Lung (tissue), 12 donors: Measurements from ENCODE around the gene MVB12B. TPM values are rescaled to one million over a fixed set of nuclear protein-coding genes. Genes with fewer than 3 reads are reported as not detected.

Experiments
- ATAC-seq: fragments of 200-7000 bp; cut with Tn5 transposase; one replicate; pipeline ENCODE4 v1.9.1; 2020; ENCODE audit warnings: moderate number of reproducible peaks; ENCODE audit not compliant: insufficient read depth, low FRiP score
- DNase-seq, 3 donors: peaks; one replicate each; pipeline ENCODE4 v3.0.0-alpha.2; 2013 to 2017
- H3K27ac ChIP-seq, 2 donors: one replicate each; pipeline ENCODE4 v1.5.1; 2013; ENCODE audit warnings: mild to moderate bottlenecking in 2 of 2, moderate library complexity in 2 of 2, control low read depth in 1 of 2, inconsistent platforms in 1 of 2, low read depth in 1 of 2, low read length in 1 of 2
- H3K27me3 ChIP-seq, 3 donors: one replicate each; pipeline ENCODE4 v1.5.1; 2013; ENCODE audit warnings: low read length in 2 of 3; ENCODE audit not compliant: control insufficient read depth in 3 of 3, insufficient read depth in 3 of 3
- H3K36me3 ChIP-seq, 4 donors: one replicate each; pipeline ENCODE4 v1.5.1; 2013; ENCODE audit warnings: low read length in 4 of 4, mild to moderate bottlenecking in 1 of 4, moderate library complexity in 1 of 4; ENCODE audit not compliant: control insufficient read depth in 4 of 4, insufficient read depth in 4 of 4
- H3K4me1 ChIP-seq, 5 donors: one replicate each; pipeline ENCODE4 v1.5.1; 2013; ENCODE audit warnings: low read length in 5 of 5, mild to moderate bottlenecking in 2 of 5, moderate library complexity in 1 of 5; ENCODE audit not compliant: control insufficient read depth in 5 of 5, insufficient read depth in 5 of 5
- H3K4me3 ChIP-seq: one replicate; pipeline ENCODE4 v1.5.1; 2013; ENCODE audit warnings: mild to moderate bottlenecking, control low read depth, moderate library complexity
- H3K9ac ChIP-seq, 2 donors: one replicate each; pipeline ENCODE4 v1.5.1; 2013; ENCODE audit warnings: low read length in 2 of 2, control low read depth in 1 of 2; ENCODE audit not compliant: insufficient read depth in 1 of 2
- H3K9me3 ChIP-seq, 4 donors: one replicate each; pipeline ENCODE4 v1.5.1; 2013; ENCODE audit warnings: low read length in 3 of 4, mild to moderate bottlenecking in 1 of 4, moderate library complexity in 1 of 4; ENCODE audit not compliant: control insufficient read depth in 4 of 4, insufficient read depth in 3 of 4
- WGBS, 2 donors: extraction: QIAGEN DNeasy Blood & Tissue Kit; methylation state at CpG; one replicate each; pipeline ENCODE4 v1.1.7; 2013; 5-methylcytosine and 5-hydroxymethylcytosine counted together
- polyA plus RNA-seq, 2 donors: library from polyadenylated mRNA; stranded (reverse); fragments of 200-250 nt; gene quantifications; one replicate each; pipeline ENCODE4 v1.2.1, GENCODE V29; 2013
- total RNA-seq, 2 donors: library from RNA; depleted of rRNA in 1 of 2; stranded (reverse); fragments of >200 nt in 1 of 2; gene quantifications; one replicate each; pipeline ENCODE4 v1.2.1, GENCODE V29; 2014 to 2021
- TF ChIP-seq, protein P1 (sequence below): IDR thresholded peaks from 2 replicates; pipeline ENCODE4 v1.5.1; 2012; ENCODE audit warnings: mild to moderate bottlenecking; ENCODE audit errors: control extremely low read depth, extremely low read depth
- donor health status: control.
- donor health status: control.
- donor health status: Bipolar disorder and iron deficiency.
- donor health status: healthy.
- donor health status: DM: yes; HTN: yes; CAD: no.

The MVB12B gene
- total and polyA plus RNA-seq, 4 donors, result 9.5 to 33.6 (median 16.5) TPM

DNA sequence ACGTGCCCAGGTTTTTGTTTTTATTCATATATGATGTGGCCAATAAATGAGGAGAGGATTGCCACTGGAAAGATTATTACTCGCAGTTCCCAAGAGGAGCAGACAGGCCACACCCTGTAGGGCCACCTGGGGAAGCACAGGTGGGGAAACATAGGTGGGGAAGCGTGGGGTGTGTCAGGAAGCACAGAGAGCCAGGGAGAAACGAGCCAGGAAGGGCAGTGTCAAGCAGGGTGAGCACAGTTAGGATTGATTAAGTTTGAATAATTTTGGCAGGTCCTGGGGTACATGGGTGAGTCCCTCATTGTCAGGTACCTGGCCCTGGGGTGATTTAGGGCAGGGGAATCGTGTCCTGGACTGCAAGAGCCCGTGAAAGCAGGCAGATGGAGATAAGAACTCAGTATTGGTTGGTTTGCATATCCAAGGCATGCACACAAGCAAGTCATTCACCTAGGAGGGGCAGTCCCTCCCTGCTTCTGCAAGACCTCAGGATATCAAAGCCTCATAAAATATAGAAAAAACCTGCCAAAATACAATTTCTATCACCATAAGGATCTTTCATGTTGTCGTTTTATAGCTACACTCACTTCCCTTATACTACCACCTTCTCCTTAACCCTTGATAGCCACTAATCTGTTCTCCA, 22.4 kb downstream of the MVB12B start:
- no peak for ATAC-seq
- 45 to 46% methylated on average over 7 of the region's 7 CpGs for WGBS, 2 donors
- no peak for DNase-seq

GRCh38 chr9:126354887-126355770, 28.5 kb downstream of the MVB12B start:
- TF ChIP-seq, protein P1, sequence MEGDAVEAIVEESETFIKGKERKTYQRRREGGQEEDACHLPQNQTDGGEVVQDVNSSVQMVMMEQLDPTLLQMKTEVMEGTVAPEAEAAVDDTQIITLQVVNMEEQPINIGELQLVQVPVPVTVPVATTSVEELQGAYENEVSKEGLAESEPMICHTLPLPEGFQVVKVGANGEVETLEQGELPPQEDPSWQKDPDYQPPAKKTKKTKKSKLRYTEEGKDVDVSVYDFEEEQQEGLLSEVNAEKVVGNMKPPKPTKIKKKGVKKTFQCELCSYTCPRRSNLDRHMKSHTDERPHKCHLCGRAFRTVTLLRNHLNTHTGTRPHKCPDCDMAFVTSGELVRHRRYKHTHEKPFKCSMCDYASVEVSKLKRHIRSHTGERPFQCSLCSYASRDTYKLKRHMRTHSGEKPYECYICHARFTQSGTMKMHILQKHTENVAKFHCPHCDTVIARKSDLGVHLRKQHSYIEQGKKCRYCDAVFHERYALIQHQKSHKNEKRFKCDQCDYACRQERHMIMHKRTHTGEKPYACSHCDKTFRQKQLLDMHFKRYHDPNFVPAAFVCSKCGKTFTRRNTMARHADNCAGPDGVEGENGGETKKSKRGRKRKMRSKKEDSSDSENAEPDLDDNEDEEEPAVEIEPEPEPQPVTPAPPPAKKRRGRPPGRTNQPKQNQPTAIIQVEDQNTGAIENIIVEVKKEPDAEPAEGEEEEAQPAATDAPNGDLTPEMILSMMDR, result no peak
- WGBS, 2 donors, result 80 to 82% methylated on average over 12 of the region's 12 CpGs
- H3K9me3 ChIP-seq, result peaks cover 0 to 10% (median 0%) of the 10 kb centered on the region in 4 donors

More for the DNA sequence above, 22.4 kb downstream of the MVB12B start:
- Histone ChIP-seq H3K36me3 (peaks cover 0 to 22% (median 7%) of the 10 kb centered on the region in 4 donors), H3K9ac (no peak overlapping the region), H3K27ac (peak overlapping the region in 1 of 2 donors; percentile 33), H3K9me3 (peaks cover 0 to 5% (median 0%) of the 10 kb centered on the region in 4 donors), H3K4me1 (peaks cover 0 to 12% (median 4%) of the 10 kb centered on the region in 5 donors), H3K27me3 (no peaks in the 10 kb centered on the region), H3K4me3 (no peak overlapping the region)
- TF ChIP-seq, protein P1, result no peak

DNA sequence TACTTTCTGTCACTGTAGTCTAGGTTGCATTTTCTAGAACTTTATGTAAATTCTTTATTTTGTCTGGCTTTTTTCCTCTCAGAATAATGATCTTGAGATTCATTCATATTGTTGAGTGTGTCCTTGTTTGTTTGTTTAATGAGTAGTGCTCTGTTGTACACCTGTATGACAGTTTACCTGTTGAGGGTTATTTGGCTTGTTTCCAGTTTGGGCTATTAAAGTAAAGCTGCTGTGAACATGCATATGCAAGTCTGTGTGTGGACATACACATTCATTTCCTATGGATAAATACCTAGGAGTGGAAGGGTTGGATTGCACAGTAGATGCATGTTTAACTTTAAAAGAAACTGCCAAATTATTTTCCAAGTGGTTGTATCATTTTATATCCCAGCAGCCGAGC, 30.4 kb downstream of the MVB12B start:
- TF ChIP-seq, protein P1, result no peak

More at GRCh38 chr9:126354887-126355770, 28.5 kb downstream of the MVB12B start:
- ATAC-seq, result no peak
- DNase-seq, result no peak
- peaks cover 0 to 3% (median 0%) of the 10 kb centered on the region in 5 donors for H3K4me1 ChIP-seq
- no peaks in the 10 kb centered on the region for H3K27me3 ChIP-seq
- H3K27ac ChIP-seq, result no peak overlapping the region
- no peak overlapping the region for H3K4me3 ChIP-seq
- peaks cover 0 to 18% (median 0%) of the 10 kb centered on the region in 4 donors for H3K36me3 ChIP-seq
- H3K9ac ChIP-seq, result no peak overlapping the region

More for the DNA sequence above, 30.4 kb downstream of the MVB12B start:
- Histone ChIP-seq H3K27me3 (no peaks in the 10 kb centered on the region), H3K27ac (no peak overlapping the region), H3K9ac (no peak overlapping the region), H3K9me3 (peaks cover 0 to 16% (median 0%) of the 10 kb centered on the region in 4 donors), H3K36me3 (peaks cover 0 to 5% (median 1%) of the 10 kb centered on the region in 4 donors), H3K4me3 (no peak overlapping the region), H3K4me1 (peaks cover 0 to 1% (median 0%) of the 10 kb centered on the region in 5 donors)
- no peak for ATAC-seq
- 78 to 79% methylated on average over 1 of the region's 1 CpG for WGBS, 2 donors
- no peak for DNase-seq
